Endothelial cell of umbilical vein (primary cell): ENCODE results near the gene SLC38A9.

Experiments
- EZH2 ChIP-seq: IDR thresholded peaks from 2 replicates; pipeline ENCODE4 v1.6.1; 2012; ENCODE audit warnings: borderline replicate concordance, low read depth, mild to moderate bottlenecking, moderate library complexity, low read length, inconsistent platforms; ENCODE audit not compliant: severe bottlenecking
- FOS ChIP-seq: IDR thresholded peaks from 2 replicates; pipeline ENCODE4 v1.6.1; 2011; ENCODE audit warnings: mild to moderate bottlenecking, low read length, moderate library complexity, borderline replicate concordance; ENCODE audit not compliant: insufficient read depth
- GATA2 ChIP-seq: IDR thresholded peaks from 2 replicates; pipeline ENCODE4 v1.7.0; 2011; ENCODE audit warnings: low read depth, mild to moderate bottlenecking, moderate library complexity, mixed read lengths, low read length; ENCODE audit not compliant: insufficient read length, insufficient read depth
- JUN ChIP-seq: IDR thresholded peaks from 2 replicates; pipeline ENCODE4 v1.6.1; 2011; ENCODE audit warnings: borderline replicate concordance, low read depth; ENCODE audit not compliant: insufficient read length, insufficient read depth
- MAX ChIP-seq: IDR thresholded peaks from 2 replicates; pipeline ENCODE4 v1.6.1; 2011; ENCODE audit not compliant: insufficient read depth, insufficient read length
- POLR2A ChIP-seq: IDR thresholded peaks from 2 replicates; pipeline ENCODE4 v1.6.1; 2012; ENCODE audit warnings: low read depth, mild to moderate bottlenecking, control low read depth, low read length
- POLR2AphosphoS5 ChIP-seq: IDR thresholded peaks from 2 replicates; pipeline ENCODE4 v1.6.1; 2012; ENCODE audit warnings: low read depth, mild to moderate bottlenecking, control low read depth, low read length, moderate library complexity; ENCODE audit not compliant: insufficient read depth
- TF ChIP-seq, protein P1 (sequence below), 2 donors: IDR thresholded peaks; 1 replicate in 1 of 2; 2 replicates in 1 of 2; pipeline ENCODE4 v1.5.1; 2011; ENCODE audit warnings: low read length in 2 of 2, mild to moderate bottlenecking in 2 of 2, moderate library complexity in 2 of 2, control low read depth in 1 of 2, inconsistent platforms in 1 of 2, low read depth in 1 of 2; ENCODE audit not compliant: insufficient read depth in 1 of 2; ENCODE audit errors: extremely low read depth in 1 of 2

DNA sequence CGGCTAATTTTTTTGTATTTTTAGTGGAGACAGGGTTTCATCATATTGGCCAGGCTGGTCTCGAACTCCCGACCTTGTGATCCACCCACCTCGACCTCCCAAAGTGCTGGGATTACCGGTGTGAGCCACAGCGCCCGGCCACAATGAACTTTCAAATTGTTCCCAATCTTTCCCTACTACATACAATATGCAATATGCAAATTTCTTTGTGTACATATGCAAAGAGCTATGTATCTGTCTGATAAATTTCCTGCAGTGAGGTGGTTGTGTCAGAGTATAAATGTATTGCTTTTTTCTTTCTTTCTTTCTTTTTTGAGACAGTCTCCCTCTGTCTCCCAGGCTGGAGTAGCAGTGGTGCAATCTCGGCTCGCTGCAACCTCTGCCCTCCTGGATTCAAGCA, 128.5 kb downstream of the SLC38A9 start:
- TF ChIP-seq, protein P1, sequence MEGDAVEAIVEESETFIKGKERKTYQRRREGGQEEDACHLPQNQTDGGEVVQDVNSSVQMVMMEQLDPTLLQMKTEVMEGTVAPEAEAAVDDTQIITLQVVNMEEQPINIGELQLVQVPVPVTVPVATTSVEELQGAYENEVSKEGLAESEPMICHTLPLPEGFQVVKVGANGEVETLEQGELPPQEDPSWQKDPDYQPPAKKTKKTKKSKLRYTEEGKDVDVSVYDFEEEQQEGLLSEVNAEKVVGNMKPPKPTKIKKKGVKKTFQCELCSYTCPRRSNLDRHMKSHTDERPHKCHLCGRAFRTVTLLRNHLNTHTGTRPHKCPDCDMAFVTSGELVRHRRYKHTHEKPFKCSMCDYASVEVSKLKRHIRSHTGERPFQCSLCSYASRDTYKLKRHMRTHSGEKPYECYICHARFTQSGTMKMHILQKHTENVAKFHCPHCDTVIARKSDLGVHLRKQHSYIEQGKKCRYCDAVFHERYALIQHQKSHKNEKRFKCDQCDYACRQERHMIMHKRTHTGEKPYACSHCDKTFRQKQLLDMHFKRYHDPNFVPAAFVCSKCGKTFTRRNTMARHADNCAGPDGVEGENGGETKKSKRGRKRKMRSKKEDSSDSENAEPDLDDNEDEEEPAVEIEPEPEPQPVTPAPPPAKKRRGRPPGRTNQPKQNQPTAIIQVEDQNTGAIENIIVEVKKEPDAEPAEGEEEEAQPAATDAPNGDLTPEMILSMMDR (IDR thresholded peaks at IDR 0.05; ENCODE audit: extremely low read depth in 1 of 2, insufficient read depth in 1 of 2, low read depth in 1 of 2, low read length in 2 of 2), result no peak
- TF ChIP-seq MAX (no peak), POLR2A (no peak), EZH2 (no peak), POLR2AphosphoS5 (no peak), FOS (no peak), JUN (no peak), GATA2 (no peak)
